ENCODE measurements around the gene MYO5A. TPM values are rescaled to one million over a fixed set of nuclear protein-coding genes. Genes with fewer than 3 reads are reported as not detected.

The MYO5A gene
- total RNA-seq, 1 donor, result 54.3 TPM

DNA sequence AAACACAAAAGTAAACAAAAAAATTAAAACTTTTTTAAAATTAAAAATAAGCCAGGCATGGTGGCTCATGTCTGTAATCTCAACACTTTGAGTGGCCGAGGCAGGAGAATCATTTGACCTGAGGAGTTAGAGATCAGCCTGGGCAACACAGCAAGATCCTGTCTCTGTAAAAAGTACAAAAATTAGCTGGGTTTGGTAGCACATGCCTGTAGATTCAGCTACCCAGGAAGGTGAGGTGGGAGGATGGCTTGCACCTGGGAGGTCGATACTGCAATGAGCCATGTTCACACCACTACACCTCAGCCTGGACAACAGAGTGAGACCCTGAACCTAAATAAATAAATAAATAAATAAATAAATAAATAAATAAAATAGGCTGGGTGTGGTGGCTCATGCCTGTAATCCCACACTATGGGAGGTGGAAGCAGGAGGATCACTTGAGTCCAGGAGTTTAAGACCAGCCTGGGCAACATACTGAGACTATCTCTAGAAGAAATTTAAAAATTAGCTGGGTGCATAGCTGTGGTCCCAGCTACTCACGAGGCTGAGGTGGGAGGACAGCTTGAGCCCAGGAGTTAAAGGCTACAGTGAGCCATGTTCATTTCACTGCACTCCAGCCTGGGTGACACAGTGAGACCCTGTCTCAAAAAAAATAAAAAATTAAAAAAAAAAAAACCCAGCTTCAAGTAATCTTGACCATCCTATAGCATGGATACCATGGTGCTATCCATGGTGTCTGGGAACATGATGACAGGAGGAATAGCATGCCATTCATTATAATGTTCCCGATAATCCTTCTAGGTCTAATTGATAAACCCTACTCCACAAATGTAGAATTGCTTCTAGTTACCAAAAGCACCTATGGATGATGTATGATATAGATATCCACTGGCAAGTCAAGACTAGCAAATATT lies 4.2 kb downstream of the MYO5A start:
- no peaks in the 10 kb centered on the region for H3K9me3 ChIP-seq (ENCODE audit: low read depth, low read length)
- no peak overlapping the region for H3K4me2 ChIP-seq (ENCODE audit: insufficient read depth, low read length)
- H4K20me1 ChIP-seq (ENCODE audit: insufficient read depth, low read length), result peaks cover 14% of the 10 kb centered on the region
- H3K4me1 ChIP-seq (ENCODE audit: insufficient read depth, low read length), result peaks cover 16% of the 10 kb centered on the region
- H3K27me3 ChIP-seq (ENCODE audit: insufficient read depth, low read length), result no peaks in the 10 kb centered on the region
- H3K36me3 ChIP-seq (ENCODE audit: insufficient read depth, low read length), result no peaks in the 10 kb centered on the region
- no peak for DNase-seq (ENCODE audit: insufficient read length, low spot score, missing footprints)
- H2AFZ ChIP-seq (ENCODE audit: low read length), result no peak overlapping the region
- no peak overlapping the region for H3K27ac ChIP-seq (ENCODE audit: low read depth, low read length)
- H3K4me3 ChIP-seq (ENCODE audit: insufficient read depth, low read length), result no peak overlapping the region
- peaks cover 63% of the 10 kb centered on the region for H3K79me2 ChIP-seq (ENCODE audit: insufficient read depth, low read length)
- TF ChIP-seq, protein P1, sequence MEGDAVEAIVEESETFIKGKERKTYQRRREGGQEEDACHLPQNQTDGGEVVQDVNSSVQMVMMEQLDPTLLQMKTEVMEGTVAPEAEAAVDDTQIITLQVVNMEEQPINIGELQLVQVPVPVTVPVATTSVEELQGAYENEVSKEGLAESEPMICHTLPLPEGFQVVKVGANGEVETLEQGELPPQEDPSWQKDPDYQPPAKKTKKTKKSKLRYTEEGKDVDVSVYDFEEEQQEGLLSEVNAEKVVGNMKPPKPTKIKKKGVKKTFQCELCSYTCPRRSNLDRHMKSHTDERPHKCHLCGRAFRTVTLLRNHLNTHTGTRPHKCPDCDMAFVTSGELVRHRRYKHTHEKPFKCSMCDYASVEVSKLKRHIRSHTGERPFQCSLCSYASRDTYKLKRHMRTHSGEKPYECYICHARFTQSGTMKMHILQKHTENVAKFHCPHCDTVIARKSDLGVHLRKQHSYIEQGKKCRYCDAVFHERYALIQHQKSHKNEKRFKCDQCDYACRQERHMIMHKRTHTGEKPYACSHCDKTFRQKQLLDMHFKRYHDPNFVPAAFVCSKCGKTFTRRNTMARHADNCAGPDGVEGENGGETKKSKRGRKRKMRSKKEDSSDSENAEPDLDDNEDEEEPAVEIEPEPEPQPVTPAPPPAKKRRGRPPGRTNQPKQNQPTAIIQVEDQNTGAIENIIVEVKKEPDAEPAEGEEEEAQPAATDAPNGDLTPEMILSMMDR (IDR thresholded peaks at IDR 0.05; ENCODE audit: extremely low read depth, low read depth, low read length), result no peak

GRCh38 chr15:52523647-52524046 lies 5.0 kb downstream of the MYO5A start:
- Histone ChIP-seq H3K27me3 (ENCODE audit: insufficient read depth, low read length) (no peaks in the 10 kb centered on the region), H3K36me3 (ENCODE audit: insufficient read depth, low read length) (no peaks in the 10 kb centered on the region), H3K4me2 (ENCODE audit: insufficient read depth, low read length) (no peak overlapping the region)

DNA sequence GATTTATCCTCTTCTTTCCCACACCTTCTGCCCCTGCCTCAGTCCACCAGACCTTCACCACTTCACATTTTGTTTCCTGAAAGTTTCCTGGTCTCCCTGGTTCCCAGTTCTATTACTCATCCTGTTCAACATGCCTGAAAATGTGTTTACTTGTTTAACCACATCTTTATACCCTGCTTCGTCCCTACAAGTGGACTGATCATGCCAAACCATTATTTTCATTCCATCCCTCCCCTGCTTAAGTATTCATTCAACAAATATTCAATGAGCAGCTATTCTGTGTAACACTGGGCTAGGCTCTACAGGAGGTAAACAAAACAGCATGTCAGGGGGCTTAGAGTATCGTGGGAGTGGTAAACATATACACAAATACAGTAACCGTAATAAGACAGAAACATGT lies 5.5 kb downstream of the MYO5A start:
- no peak overlapping the region for H3K4me3 ChIP-seq (ENCODE audit: insufficient read depth, low read length)
- H3K4me1 ChIP-seq (ENCODE audit: insufficient read depth, low read length), result peaks cover 13% of the 10 kb centered on the region
- TF ChIP-seq, protein P1 (IDR thresholded peaks at IDR 0.05; ENCODE audit: extremely low read depth, low read depth, low read length), result no peak
- H3K27ac ChIP-seq (ENCODE audit: low read depth, low read length), result peak overlapping the region; percentile 10
- H2AFZ ChIP-seq (ENCODE audit: low read length), result no peak overlapping the region
- H3K36me3 ChIP-seq (ENCODE audit: insufficient read depth, low read length), result no peaks in the 10 kb centered on the region
- H3K27me3 ChIP-seq (ENCODE audit: insufficient read depth, low read length), result no peaks in the 10 kb centered on the region
- H3K79me2 ChIP-seq (ENCODE audit: insufficient read depth, low read length), result peaks cover 73% of the 10 kb centered on the region
- peak overlapping the region; percentile 6 for H3K4me2 ChIP-seq (ENCODE audit: insufficient read depth, low read length)
- peak; percentile 87 for DNase-seq (ENCODE audit: insufficient read length, low spot score, missing footprints)
- H4K20me1 ChIP-seq (ENCODE audit: insufficient read depth, low read length), result peaks cover 14% of the 10 kb centered on the region
- no peaks in the 10 kb centered on the region for H3K9me3 ChIP-seq (ENCODE audit: low read depth, low read length)

More at GRCh38 chr15:52523647-52524046, 5.0 kb downstream of the MYO5A start:
- TF ChIP-seq, protein P1 (IDR thresholded peaks at IDR 0.05; ENCODE audit: extremely low read depth, low read depth, low read length), result no peak
- Histone ChIP-seq H4K20me1 (ENCODE audit: insufficient read depth, low read length) (peaks cover 14% of the 10 kb centered on the region), H3K9me3 (ENCODE audit: low read depth, low read length) (no peaks in the 10 kb centered on the region), H2AFZ (ENCODE audit: low read length) (no peak overlapping the region), H3K79me2 (ENCODE audit: insufficient read depth, low read length) (peaks cover 69% of the 10 kb centered on the region), H3K27ac (ENCODE audit: low read depth, low read length) (no peak overlapping the region), H3K4me3 (ENCODE audit: insufficient read depth, low read length) (no peak overlapping the region), H3K4me1 (ENCODE audit: insufficient read depth, low read length) (peaks cover 14% of the 10 kb centered on the region)
- no peak for DNase-seq (ENCODE audit: insufficient read length, low spot score, missing footprints)

- Histone ChIP-seq H3K79me2 (ENCODE audit: insufficient read depth, low read length) (peaks cover 64% of the 10 kb centered on the region), H3K4me1 (ENCODE audit: insufficient read depth, low read length) (peaks cover 8% of the 10 kb centered on the region), H3K27ac (ENCODE audit: low read depth, low read length) (no peak overlapping the region), H3K4me2 (ENCODE audit: insufficient read depth, low read length) (no peak overlapping the region), H3K4me3 (ENCODE audit: insufficient read depth, low read length) (no peak overlapping the region), H3K9me3 (ENCODE audit: low read depth, low read length) (no peaks in the 10 kb centered on the region), H3K27me3 (ENCODE audit: insufficient read depth, low read length) (no peaks in the 10 kb centered on the region), H2AFZ (ENCODE audit: low read length) (no peak overlapping the region), H4K20me1 (ENCODE audit: insufficient read depth, low read length) (peaks cover 8% of the 10 kb centered on the region), H3K36me3 (ENCODE audit: insufficient read depth, low read length) (no peaks in the 10 kb centered on the region)
- DNase-seq (ENCODE audit: insufficient read length, low spot score, missing footprints), result no peak
- TF ChIP-seq, protein P1 (IDR thresholded peaks at IDR 0.05; ENCODE audit: extremely low read depth, low read depth, low read length), result no peak
Measured at GRCh38 chr15:52521682-52522081, 7.0 kb downstream of the MYO5A start.
